ENCODE results near the gene SMYD3.

Gene SMYD3

GRCh38 chr1:246051909-246052518 lies 455.1 kb downstream of the SMYD3 start:
- DNase-seq = no peak

- DNase-seq = no peak
These were observed 458.4 kb downstream of the SMYD3 start for GRCh38 chr1:246048693-246049092.

GRCh38 chr1:246043556-246043955 lies 463.5 kb downstream of the SMYD3 start:
- no peak for DNase-seq

GRCh38 chr1:246041360-246041759 lies 465.7 kb downstream of the SMYD3 start:
- no peak for DNase-seq

- no peak for DNase-seq
These were observed 466.7 kb downstream of the SMYD3 start for GRCh38 chr1:246040200-246040890.

- DNase-seq = no peak
These were observed 467.5 kb downstream of the SMYD3 start for GRCh38 chr1:246039584-246039983.

- DNase-seq = peak in 1 of 2 experiments; percentile 9
These were observed 469.2 kb downstream of the SMYD3 start for GRCh38 chr1:246037832-246038231.

GRCh38 chr1:246036175-246036574 lies 470.9 kb downstream of the SMYD3 start:
- DNase-seq = no peak

- DNase-seq = no peak
These were observed 472.0 kb downstream of the SMYD3 start for GRCh38 chr1:246035060-246035541.

GRCh38 chr1:246034630-246035029 lies 472.4 kb downstream of the SMYD3 start:
- no peak for DNase-seq

GRCh38 chr1:246032984-246033383 lies 474.1 kb downstream of the SMYD3 start:
- DNase-seq = no peak

GRCh38 chr1:246032031-246032551 lies 475.0 kb downstream of the SMYD3 start:
- DNase-seq = no peak

GRCh38 chr1:246029616-246030015 lies 477.5 kb downstream of the SMYD3 start:
- DNase-seq = no peak

- DNase-seq = peak in 1 of 2 experiments; percentile 9
These were observed 483.0 kb downstream of the SMYD3 start for GRCh38 chr1:246024118-246024517.

- DNase-seq = peak in 1 of 2 experiments; percentile 24
These were observed 486.7 kb downstream of the SMYD3 start for GRCh38 chr1:246020211-246020954.

- DNase-seq = no peak
These were observed 488.9 kb downstream of the SMYD3 start for GRCh38 chr1:246018146-246018545.

GRCh38 chr1:246012341-246012740 lies 494.7 kb downstream of the SMYD3 start:
- DNase-seq = peak; percentile 73 to 75

- DNase-seq = no peak
These were observed 496.7 kb downstream of the SMYD3 start for GRCh38 chr1:246010386-246010785.

- DNase-seq = no peak
These were observed 498.7 kb downstream of the SMYD3 start for GRCh38 chr1:246008363-246008831.

- DNase-seq = no peak
These were observed 502.0 kb downstream of the SMYD3 start for GRCh38 chr1:246005067-246005466.

GRCh38 chr1:246004301-246004700 lies 502.8 kb downstream of the SMYD3 start:
- DNase-seq = no peak

GRCh38 chr1:246003442-246003730 lies 503.7 kb downstream of the SMYD3 start:
- DNase-seq = no peak

- peak; percentile 55 to 77 for DNase-seq
These were observed 504.2 kb downstream of the SMYD3 start for GRCh38 chr1:246002725-246003441.

All from Kasumi-1 (cell line).